H9 (cell line): ENCODE measurements around the gene DLG2. TPM values are rescaled to one million over a fixed set of nuclear protein-coding genes. Genes with fewer than 3 reads are reported as not detected.

Experiments used
- DNase-seq: peaks from one replicate; pipeline ENCODE4 v3.0.0-alpha.2; 2017
- H2AFZ ChIP-seq: one replicate; pipeline ENCODE4 v1.6.1; 2013; ENCODE audit warnings: mild to moderate bottlenecking, low read length, control low read depth, moderate library complexity
- H2AK5ac ChIP-seq: 2 replicates; pipeline ENCODE4 v1.6.1; 2013; ENCODE audit warnings: low read length, control low read depth, mixed read lengths; ENCODE audit not compliant: insufficient read length
- H2BK120ac ChIP-seq: one replicate; pipeline ENCODE4 v1.6.1; 2013; ENCODE audit warnings: low read depth, mild to moderate bottlenecking, low read length, control low read depth, inconsistent platforms; ENCODE audit not compliant: poor library complexity, severe bottlenecking
- H2BK12ac ChIP-seq: 2 replicates; pipeline ENCODE4 v1.6.1; 2013; ENCODE audit warnings: low read length, control low read depth, mixed read lengths, low read depth; ENCODE audit not compliant: insufficient read length
- H2BK15ac ChIP-seq: 2 replicates; pipeline ENCODE4 v1.6.1; 2013; ENCODE audit warnings: low read depth, low read length, control low read depth
- H2BK20ac ChIP-seq: one replicate; pipeline ENCODE4 v1.6.1; 2013; ENCODE audit warnings: low read depth, mild to moderate bottlenecking, low read length, control low read depth, inconsistent platforms; ENCODE audit not compliant: poor library complexity, severe bottlenecking
- H2BK5ac ChIP-seq: 2 replicates; pipeline ENCODE4 v1.6.1; 2013; ENCODE audit warnings: low read length, control low read depth, mixed read lengths; ENCODE audit not compliant: insufficient read length
- H3K14ac ChIP-seq: 2 replicates; pipeline ENCODE4 v1.6.1; 2013; ENCODE audit warnings: low read length, control low read depth; ENCODE audit not compliant: insufficient read depth
- H3K18ac ChIP-seq: 2 replicates; pipeline ENCODE4 v1.6.1; 2013; ENCODE audit warnings: low read depth, mild to moderate bottlenecking, mixed read lengths, low read length, control low read depth; ENCODE audit not compliant: insufficient read length
- H3K23ac ChIP-seq: 2 replicates; pipeline ENCODE4 v1.6.1; 2013; ENCODE audit warnings: low read length, control low read depth, mixed read lengths, low read depth; ENCODE audit not compliant: insufficient read length
- H3K23me2 ChIP-seq: 2 replicates; pipeline ENCODE4 v1.6.1; 2013; ENCODE audit warnings: low read depth, mild to moderate bottlenecking, mixed read lengths, low read length, control low read depth; ENCODE audit not compliant: insufficient read length, poor library complexity, severe bottlenecking
- H3K27ac ChIP-seq: 2 replicates; pipeline ENCODE4 v1.5.1; 2013; ENCODE audit warnings: low read length, control low read depth, mixed read lengths, low read depth; ENCODE audit not compliant: insufficient read length
- H3K27me3 ChIP-seq: 2 replicates; pipeline ENCODE4 v1.6.1; 2013; ENCODE audit warnings: low read length, control low read depth, inconsistent platforms; ENCODE audit not compliant: insufficient read depth
- H3K4ac ChIP-seq: 2 replicates; pipeline ENCODE4 v1.6.1; 2013; ENCODE audit warnings: low read depth, mild to moderate bottlenecking, control low read depth, inconsistent platforms, low read length, moderate library complexity
- H3K4me1 ChIP-seq: 2 replicates; pipeline ENCODE4 v1.6.1; 2013; ENCODE audit warnings: low read length, control low read depth, inconsistent platforms; ENCODE audit not compliant: insufficient read depth
- H3K4me2 ChIP-seq: 2 replicates; pipeline ENCODE4 v1.6.1; 2013; ENCODE audit warnings: low read length, control low read depth, mixed read lengths; ENCODE audit not compliant: insufficient read length, insufficient read depth
- H3K56ac ChIP-seq: 2 replicates; pipeline ENCODE4 v1.6.1; 2013; ENCODE audit warnings: low read depth, mild to moderate bottlenecking, mixed read lengths, low read length, control low read depth; ENCODE audit not compliant: insufficient read length
- H3K79me1 ChIP-seq: 2 replicates; pipeline ENCODE4 v1.6.1; 2013; ENCODE audit warnings: low read depth, mild to moderate bottlenecking, moderate library complexity, low read length, control low read depth, inconsistent platforms; ENCODE audit not compliant: insufficient read depth, poor library complexity, severe bottlenecking
- H3K79me2 ChIP-seq: 2 replicates; pipeline ENCODE4 v1.6.1; 2013; ENCODE audit warnings: low read length, control low read depth, inconsistent platforms; ENCODE audit not compliant: insufficient read depth
- H3K9ac ChIP-seq: 2 replicates; pipeline ENCODE4 v1.6.1; 2013; ENCODE audit warnings: low read length, control low read depth, mixed read lengths; ENCODE audit not compliant: insufficient read length; ENCODE audit errors: extremely low read depth
- H3K9me3 ChIP-seq: one replicate; pipeline ENCODE4 v1.6.1; 2013; ENCODE audit warnings: low read depth, low read length, inconsistent platforms; ENCODE audit not compliant: control insufficient read depth
- H3T11ph ChIP-seq: one replicate; pipeline ENCODE4 v1.6.1; 2013; ENCODE audit warnings: mild to moderate bottlenecking, low read length, control low read depth, inconsistent platforms
- H4K20me1 ChIP-seq: one replicate; pipeline ENCODE4 v1.6.1; 2013; ENCODE audit not compliant: control insufficient read depth, insufficient read length, insufficient read depth
- H4K5ac ChIP-seq: 2 replicates; pipeline ENCODE4 v1.6.1; 2013; ENCODE audit warnings: low read depth, mild to moderate bottlenecking, mixed read lengths, low read length, control low read depth; ENCODE audit not compliant: insufficient read length
- H4K8ac ChIP-seq: replicated peaks from 2 replicates; pipeline ENCODE4 v1.6.1; 2013; ENCODE audit warnings: low read length, control low read depth, mixed read lengths, low read depth; ENCODE audit not compliant: insufficient read length
- H4K91ac ChIP-seq: 2 replicates; pipeline ENCODE4 v1.6.1; 2013; ENCODE audit warnings: low read depth, mild to moderate bottlenecking, moderate library complexity, mixed read lengths, low read length, control low read depth; ENCODE audit not compliant: insufficient read length
- H3K27ac Mint-ChIP-seq, 3 experiments: 2 replicates in 2 of 3; 3 replicates in 1 of 3; pipeline ENCODE4 v1.8.0; 2020 to 2021; ENCODE audit warnings: mixed read lengths in 3 of 3, mild to moderate bottlenecking in 1 of 3, moderate library complexity in 1 of 3
- H3K27me3 Mint-ChIP-seq: 2 replicates; pipeline ENCODE4 v1.8.0; 2021; ENCODE audit warnings: low read depth, mild to moderate bottlenecking, moderate library complexity, mixed read lengths
- H3K36me3 Mint-ChIP-seq, 3 experiments: 2 replicates in 2 of 3; 3 replicates in 1 of 3; pipeline ENCODE4 v1.8.0; 2020 to 2021; ENCODE audit warnings: low read depth in 3 of 3, mixed read lengths in 3 of 3; ENCODE audit not compliant: insufficient read depth in 1 of 3
- H3K4me1 Mint-ChIP-seq, 2 experiments: 2 replicates each; pipeline ENCODE4 v1.8.0; 2020; ENCODE audit warnings: mixed read lengths in 2 of 2
- H3K4me3 Mint-ChIP-seq, 2 experiments: 2 replicates in 1 of 2; 3 replicates in 1 of 2; pipeline ENCODE4 v1.8.0; 2020 to 2021; ENCODE audit warnings: mild to moderate bottlenecking in 2 of 2, mixed read lengths in 2 of 2, moderate library complexity in 1 of 2
- H3K9me3 Mint-ChIP-seq, 2 experiments: 2 replicates in 1 of 2; 3 replicates in 1 of 2; pipeline ENCODE4 v1.8.0; 2020; ENCODE audit warnings: mild to moderate bottlenecking in 2 of 2, mixed read lengths in 2 of 2, moderate library complexity in 1 of 2
- CTCF ChIP-seq: fragments of 200-600 bp; sonication (generic); conservative IDR thresholded peaks from 3 replicates; pipeline ENCODE4 v1.8.0; 2021; ENCODE audit warnings: antibody characterized with exemption, mild to moderate bottlenecking
- WGBS: extraction: QIAGEN DNeasy Blood & Tissue Kit; methylation state at CpG from one replicate; pipeline ENCODE4 v1.1.7; 2013; ENCODE audit warnings: missing lambda C conversion rate, low lambda C conversion rate, mixed read lengths; ENCODE audit not compliant: insufficient read length; ENCODE audit errors: extremely low coverage; 5-methylcytosine and 5-hydroxymethylcytosine counted together
- total RNA-seq: library from RNA; stranded (reverse); gene quantifications from 2 replicates; pipeline ENCODE4 v1.2.1, GENCODE V29; 2021

DLG2 gene
- total RNA-seq, 1 experiment from 2014 or later = 8.0 TPM

- no peak overlapping the region for H4K8ac ChIP-seq
- no peak overlapping the region for H3K18ac ChIP-seq
- no peaks in the 10 kb centered on the region for H3K27me3 ChIP-seq
- no peak overlapping the region for H2BK120ac ChIP-seq
- H3K9me3 ChIP-seq = no peaks in the 10 kb centered on the region
- no peaks in the 10 kb centered on the region for H4K20me1 ChIP-seq
- Mint-ChIP-seq H3K36me3 (no peaks in the 10 kb centered on the region), H3K4me3 (no peak overlapping the region), H3K9me3 (no peaks in the 10 kb centered on the region), H3K27ac (no peak overlapping the region), H3K27me3 (no peaks in the 10 kb centered on the region), H3K4me1 (peaks cover 3 to 6% of the 10 kb centered on the region in 2 experiments; a peak in 3 of 4 replicates)
- no peak overlapping the region for H2AK5ac ChIP-seq
- H2BK15ac ChIP-seq = no peak overlapping the region
- no peak overlapping the region for H3K4me2 ChIP-seq
- H4K91ac ChIP-seq = no peak overlapping the region
- no peak overlapping the region for H3K23ac ChIP-seq
- H3K4ac ChIP-seq = no peak overlapping the region
- no peaks in the 10 kb centered on the region for H3K79me2 ChIP-seq
- no peak for DNase-seq
- H3K4me1 ChIP-seq = no peaks in the 10 kb centered on the region
- H2BK5ac ChIP-seq = no peak overlapping the region
- TF ChIP-seq CTCF = no peak
- H3K56ac ChIP-seq = no peak overlapping the region
- no CpG with 5 or more reads among the region's 1 CpG for WGBS
- no peaks in the 10 kb centered on the region for H3K23me2 ChIP-seq
- no peak overlapping the region for H3K9ac ChIP-seq
- H2BK20ac ChIP-seq = no peak overlapping the region
- H2AFZ ChIP-seq = no peak overlapping the region
- no peak overlapping the region for H3T11ph ChIP-seq
- no peak overlapping the region for H3K14ac ChIP-seq
- H3K79me1 ChIP-seq = no peaks in the 10 kb centered on the region
- H4K5ac ChIP-seq = no peak overlapping the region
- H3K27ac ChIP-seq = no peak overlapping the region
- no peak overlapping the region for H2BK12ac ChIP-seq
Observed at GRCh38 chr11:84560206-84560605, 1066.9 kb downstream of the DLG2 start.
